Sciatic nerve (tissue), 2 donors: ENCODE data around the gene MRE11. TPM values are rescaled to one million over a fixed set of nuclear protein-coding genes. Genes with fewer than 3 reads are reported as not detected.
"Not testable (repeated sequence)": the region's sequence is repeated elsewhere in the genome, so short reads cannot be mapped to it uniquely, and the experiment has no call there.

ENCODE experiments used
- ATAC-seq: fragments of 200-7000 bp; cut with Tn5 transposase; one replicate; pipeline ENCODE4 v1.9.1; 2020; ENCODE audit warnings: mild to moderate bottlenecking, moderate library complexity
- DNase-seq: peaks from one replicate; pipeline ENCODE4 v3.0.0-alpha.2; 2020; ENCODE audit warnings: low spot score
- intact Hi-C: fragments of 100-400 bp; cut with DNase I; formaldehyde crosslinking; loops from one replicate; pipeline ENCODE4 v1.14.2; 2022
- total RNA-seq: library from RNA; stranded (reverse); fragmentation: NEBNext Ultra II Directional; extraction: Animal tissue kit (Norgen Biotek cat#: 25700); gene quantifications from one replicate; pipeline ENCODE4 v1.2.1, GENCODE V29; 2021
- donor health status: DM: no; HTN: no; CAD: no.
- donor health status: DM: no; HTN: no; CAD: no.

MRE11 gene
- total RNA-seq, 1 donor from 2014 or later: 30.7 TPM

- intact Hi-C loops: no loop called here
- no peak for DNase-seq
- ATAC-seq: no peak
Observed at GRCh38 chr11:94449437-94449836, 44.2 kb downstream of the MRE11 start.

DNA sequence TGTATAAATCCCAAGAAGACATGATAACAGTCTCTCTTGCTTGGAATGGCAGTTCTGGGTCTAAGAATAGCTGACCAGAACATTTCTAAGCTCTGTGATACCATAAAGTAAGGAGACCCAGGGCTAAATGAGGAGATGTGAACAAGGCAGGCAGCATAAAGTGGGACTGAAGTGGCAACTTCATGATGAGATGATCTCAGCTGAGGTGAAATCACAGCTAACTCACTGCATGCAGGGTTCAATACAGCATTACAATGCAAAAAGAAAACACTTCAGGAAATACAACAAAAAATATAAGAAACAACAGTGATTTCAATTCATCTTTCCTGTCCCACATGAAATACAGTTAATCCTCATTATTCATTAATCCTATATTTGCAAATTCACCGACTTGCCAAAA, 44.6 kb downstream of the MRE11 start:
- ATAC-seq: no peak
- intact Hi-C loops: no loop called here
- no peak for DNase-seq

- DNase-seq (no peak), ATAC-seq (no peak)
- intact Hi-C loops: no loop called here
Observed at GRCh38 chr11:94447149-94447548, 46.5 kb downstream of the MRE11 start.

- DNase-seq (no peak), ATAC-seq (no peak)
- intact Hi-C loops: no loop called here
Observed at GRCh38 chr11:94445641-94446040, 48.0 kb downstream of the MRE11 start.

DNA sequence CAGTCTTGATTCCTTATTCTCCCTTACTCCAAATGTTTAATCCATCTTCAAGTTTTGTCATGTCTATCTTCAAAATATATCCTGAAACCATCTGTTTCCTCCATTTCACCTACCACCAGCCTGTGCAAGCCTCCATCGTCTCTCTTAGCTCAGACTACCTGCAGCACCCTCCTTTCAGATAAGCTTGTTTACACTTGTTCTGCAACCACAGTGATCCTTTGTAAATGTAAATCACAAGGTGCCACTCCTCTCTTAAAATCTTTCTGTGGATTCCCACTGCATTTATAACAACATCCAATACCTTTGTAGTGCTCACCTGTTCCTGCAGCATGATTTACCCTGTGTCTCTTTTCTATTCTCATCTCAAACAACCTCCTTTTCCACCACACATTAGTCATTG, 60.6 kb downstream of the MRE11 start:
- no peak for ATAC-seq
- no peak for DNase-seq
- intact Hi-C loops: no loop called here

- no peak for DNase-seq
- ATAC-seq: no peak
- intact Hi-C loops: no loop called here
Observed at GRCh38 chr11:94424662-94425061, 69.0 kb downstream of the MRE11 start.

DNA sequence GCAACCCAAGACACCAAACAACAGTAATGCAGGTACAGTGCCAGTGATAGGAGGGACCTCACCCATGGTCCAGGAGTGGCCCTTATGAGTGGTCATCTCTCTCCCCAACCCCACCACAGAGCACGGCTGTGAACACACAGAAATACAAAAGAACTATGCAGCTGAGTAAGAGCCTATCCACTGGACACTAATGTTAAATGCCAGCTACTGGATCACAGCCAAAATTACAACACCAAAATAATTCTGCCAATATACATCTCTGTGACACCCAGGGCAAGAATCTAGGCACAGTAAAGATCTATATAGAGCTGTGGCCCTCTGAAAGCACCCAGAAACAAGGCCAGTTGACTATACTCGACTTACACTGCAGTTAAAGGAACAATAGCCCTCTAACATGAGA, 69.6 kb downstream of the MRE11 start:
- no peak for DNase-seq
- ATAC-seq: no peak
- intact Hi-C loops: no loop called here

GRCh38 chr11:94423507-94423906, 70.1 kb downstream of the MRE11 start:
- DNase-seq: no peak
- intact Hi-C loops: no loop called here
- ATAC-seq: no peak

- ATAC-seq (no peak), DNase-seq (no peak)
- intact Hi-C loops: no loop called here
Observed at GRCh38 chr11:94418123-94418765, 75.4 kb downstream of the MRE11 start.

DNA sequence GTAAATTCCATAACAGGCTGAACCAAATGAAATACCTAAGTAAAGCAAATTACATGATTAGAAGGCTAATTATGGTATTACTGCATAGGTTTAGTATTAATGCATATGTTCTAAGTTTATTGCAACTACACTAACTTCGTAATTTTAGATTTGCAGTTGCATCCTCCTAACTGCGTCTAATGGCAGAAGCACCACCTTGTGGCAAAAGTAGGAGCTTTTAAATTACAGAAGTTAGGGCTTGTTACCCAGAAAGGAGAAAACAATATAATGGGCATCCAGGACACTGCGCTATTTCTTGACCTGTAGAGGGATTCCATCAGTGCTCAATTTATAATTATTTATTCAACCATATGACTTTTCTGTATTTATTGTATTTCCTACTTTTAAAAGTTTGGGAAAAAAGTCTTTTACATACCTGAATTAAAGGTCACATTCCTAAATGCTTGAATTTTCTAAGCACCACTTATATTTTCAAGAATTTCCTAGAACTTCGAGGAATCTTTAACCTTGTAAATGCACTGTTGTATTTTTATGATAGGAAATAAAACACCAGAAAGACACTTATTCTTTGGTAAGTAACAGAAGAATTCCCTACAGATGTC, 76.2 kb downstream of the MRE11 start:
- intact Hi-C loops: no loop called here
- DNase-seq (no peak), ATAC-seq (peak; percentile 79)

DNA sequence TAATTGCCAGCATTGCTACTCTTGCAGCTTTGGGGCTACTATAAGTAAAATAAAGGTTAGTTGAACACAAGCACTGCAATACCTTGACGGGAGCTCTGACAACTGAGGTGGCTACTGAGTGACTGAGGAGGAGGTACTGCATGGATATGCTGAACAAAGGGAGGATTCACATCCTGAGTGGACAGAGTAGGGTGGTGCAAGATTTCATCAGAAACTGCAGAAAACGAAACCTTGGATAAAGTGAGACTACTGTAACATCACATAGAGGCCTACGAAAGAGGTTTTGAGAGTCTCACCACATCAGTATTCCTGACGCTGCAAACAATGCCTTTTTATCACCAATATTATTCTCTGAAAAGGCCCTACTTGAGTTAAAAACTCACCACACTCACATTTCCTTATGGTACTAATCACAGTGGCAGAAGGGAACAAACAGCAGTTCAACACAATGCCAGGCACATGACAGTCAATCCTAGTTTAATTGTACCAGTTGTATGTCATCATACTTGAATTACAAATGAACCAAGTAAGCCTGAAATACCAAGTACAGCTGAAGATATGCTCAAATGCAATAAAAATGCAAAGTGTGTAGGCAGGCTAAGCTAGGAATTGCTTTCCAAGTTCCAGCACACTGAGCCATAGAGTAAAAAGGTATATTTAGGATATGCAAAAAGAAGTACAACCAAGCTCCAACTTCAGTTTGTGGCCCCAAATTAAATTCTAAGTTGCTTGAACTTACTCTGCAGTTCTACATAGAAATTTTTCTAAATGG, 88.4 kb downstream of the MRE11 start:
- intact Hi-C loops: no loop called here
- ATAC-seq: no peak
- DNase-seq: no peak

GRCh38 chr11:94402355-94402754, 91.3 kb downstream of the MRE11 start:
- intact Hi-C loops: no loop called here
- no peak for ATAC-seq
- no peak for DNase-seq

GRCh38 chr11:94401773-94402265, 91.8 kb downstream of the MRE11 start:
- ATAC-seq (no peak), DNase-seq (no peak)
- intact Hi-C loops: no loop called here

GRCh38 chr11:94400839-94401772, 92.5 kb downstream of the MRE11 start, which contains the start of gene GPR83:
GPR83 (minus strand) TSS chr11:94401419; CDS start chr11:94401247, 172 bp downstream.
- ATAC-seq: peak; percentile 64
- no peak for DNase-seq
- intact Hi-C loops: no loop called here

GRCh38 chr11:94400457-94400838, 93.2 kb downstream of the MRE11 start:
- DNase-seq: no peak
- intact Hi-C loops: no loop called here
- no peak for ATAC-seq

GRCh38 chr11:94400050-94400449, 93.6 kb downstream of the MRE11 start:
- no peak for DNase-seq
- no peak for ATAC-seq
- intact Hi-C loops: no loop called here

DNA sequence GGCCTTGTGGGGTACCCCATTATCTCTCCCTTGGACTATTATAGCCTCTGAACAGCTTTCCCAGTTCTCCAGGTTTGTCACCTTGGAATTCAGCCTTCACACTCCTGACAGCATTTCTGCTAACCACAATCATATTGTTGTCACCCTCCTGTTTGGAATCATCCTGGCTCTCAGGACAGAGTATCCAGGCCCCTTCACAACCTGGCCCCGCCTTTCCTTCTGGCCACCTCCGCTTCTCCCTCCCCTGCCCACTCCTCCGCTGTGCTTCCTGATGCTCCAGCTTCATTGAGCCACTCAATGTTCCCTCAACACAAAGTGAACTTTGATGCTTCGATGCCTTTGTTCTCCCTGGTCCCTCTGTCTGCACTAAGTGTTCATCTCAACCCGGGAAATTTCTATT, 95.5 kb downstream of the MRE11 start:
- no peak for ATAC-seq
- DNase-seq: no peak
- intact Hi-C loops: no loop called here

- ATAC-seq (no peak), DNase-seq (no peak)
- intact Hi-C loops: no loop called here
Observed at GRCh38 chr11:94396282-94396681, 97.4 kb downstream of the MRE11 start.

DNA sequence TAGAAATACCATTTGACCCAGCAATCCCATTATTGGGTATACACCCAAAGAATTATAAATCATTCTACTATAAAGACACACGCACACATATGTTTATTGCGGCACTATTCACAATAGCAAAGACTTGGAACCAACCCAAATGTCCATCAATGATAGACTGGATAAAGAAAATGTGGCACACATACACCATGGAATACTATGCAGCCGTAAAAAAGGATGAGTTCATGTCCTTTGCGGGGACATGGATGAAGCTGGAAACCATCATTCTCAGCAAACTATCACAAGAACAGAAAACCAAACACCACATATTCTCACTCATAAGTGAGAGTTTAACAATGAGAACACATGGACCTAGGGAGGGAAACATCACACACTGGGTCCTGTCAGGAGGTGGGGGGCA, 101.7 kb downstream of the MRE11 start:
- DNase-seq, ATAC-seq: not testable (repeated sequence)
- intact Hi-C loops: loop anchor here (5.0 kb wide), 1 partner anchor 1170 kb away; no protein-coding TSS in a partner anchor
